ENCODE results near the gene VEPH1. TPM values are rescaled to one million over a fixed set of nuclear protein-coding genes. Genes with fewer than 3 reads are reported as not detected.

VEPH1 gene
- polyA plus RNA-seq, 1 of the 3 experiments (the other 2 are of a cell fraction) = 6.0 TPM

- TF ChIP-seq REST (IDR thresholded peaks at IDR 0.05; ENCODE audit: low read depth, low read length) (no peak), IRF3 (IDR thresholded peaks at IDR 0.05; ENCODE audit: low read depth, low read length) (no peak), JUND (IDR thresholded peaks at IDR 0.05) (peak; percentile 28; the same call in 1 of the 2 replicates), FOXM1 (IDR thresholded peaks at IDR 0.05; ENCODE audit: low read depth) (no peak)
These were observed 8.5 kb downstream of the VEPH1 start (continued) for GRCh38 chr3:157494581-157495281.

- DNase-seq = peak; percentile 12
- Histone ChIP-seq H2AFZ (ENCODE audit: low read depth) (no peak overlapping the region), H3K27me3 (ENCODE audit: insufficient read depth) (no peaks in the 10 kb centered on the region), H3K4me3 (ENCODE audit: low read depth in 2 of 2, low read length in 1 of 2) (no peak overlapping the region), H3K4me1 (ENCODE audit: control insufficient read depth in 1 of 2, insufficient read depth in 2 of 2, low read depth in 1 of 2, low read length in 1 of 2) (peaks cover 4 to 21% of the 10 kb centered on the region in 2 experiments), H3K9me3 (no peaks in the 10 kb centered on the region), H3K9me2 (no peaks in the 10 kb centered on the region), H3K27ac (ENCODE audit: low read depth in 2 of 2, low read length in 1 of 2) (peak overlapping the region in 1 of 2 experiments; percentile 63; a peak in 3 of 4 replicates), H3K79me2 (ENCODE audit: insufficient read depth) (0 out of 2 replicates have a peak, but pooled peaks cover 3% of the 10 kb centered on the region), H3K9ac (no peak overlapping the region), H4K20me1 (ENCODE audit: insufficient read depth) (no peaks in the 10 kb centered on the region), H3K36me3 (replicated peaks in 1 of 2; ENCODE audit: control insufficient read depth in 1 of 2, insufficient read depth in 2 of 2, low read length in 1 of 2) (no peaks in the 10 kb centered on the region), H3F3A (replicated peaks; ENCODE audit: insufficient read depth) (peaks cover 16% of the 10 kb centered on the region), H3K4me2 (peak overlapping the region; percentile 21)
- POLR2A ChIA-PET = interaction anchor here (0.6 kb wide), 1 partner anchor 676 kb away, joined by 3 read pairs; no protein-coding TSS in a partner anchor
- 74% methylated on average over 5 of the region's 5 CpGs for WGBS (ENCODE audit: low lambda C conversion rate)
- CTCF ChIA-PET = interaction anchor here (0.6 to 10.7 kb wide), 25 partner anchors 9 to 1035 kb away, joined by 3 to 142 read pairs (median 4); partner anchors contain the start of gene VEPH1
- TF ChIP-seq PBX3 (IDR thresholded peaks at IDR 0.05) (0 out of 2 replicates have a peak, but pooled peaks have one; percentile 1), CTCF (IDR thresholded peaks at IDR 0.05) (peak; percentile 78), SIN3A (IDR thresholded peaks at IDR 0.05; ENCODE audit: borderline replicate concordance, low read depth, low read length) (no peak), NFIC (IDR thresholded peaks at IDR 0.05; ENCODE audit: borderline replicate concordance) (0 out of 2 replicates have a peak, but pooled peaks have one; percentile 24), CHD2 (IDR thresholded peaks at IDR 0.05; ENCODE audit: low read length, partially characterized antibody) (no peak), JUND (IDR thresholded peaks at IDR 0.05) (no peak), RAD21 (IDR thresholded peaks at IDR 0.05; ENCODE audit: low read length) (peak; percentile 83), MXI1 (IDR thresholded peaks at IDR 0.05; ENCODE audit: low read depth, low read length) (no peak), SMC3 (IDR thresholded peaks at IDR 0.05; ENCODE audit: low read depth, low read length) (peak; percentile 70), MAX (IDR thresholded peaks at IDR 0.05; ENCODE audit: low read depth) (no peak)
These were observed 9.3 kb downstream of the VEPH1 start for GRCh38 chr3:157493627-157494550.

Data from SK-N-SH (cell line).